OCI-LY7 (cell line): ENCODE results near the gene PCNX2.

Experiments used
- CTCF ChIP-seq: fragments of 200-600 bp; sonication (generic); conservative IDR thresholded peaks from 2 replicates; pipeline ENCODE4 v1.5.1; 2014; ENCODE audit warnings: mild to moderate bottlenecking, antibody characterized with exemption, low read length, moderate library complexity, mixed read lengths
- EZH2phosphoT487 ChIP-seq: fragments of 200-600 bp; sonication (generic); IDR thresholded peaks from 2 replicates; pipeline ENCODE4 v1.6.1; 2018; ENCODE audit warnings: low read depth, borderline replicate concordance, mild to moderate bottlenecking, mixed run types, antibody characterized with exemption, low read length, moderate library complexity, mixed read lengths

- TF ChIP-seq CTCF (no peak), EZH2phosphoT487 (no peak)
These were observed 55.2 kb downstream of the PCNX2 start for GRCh38 chr1:233240371-233240770.
